SU-DHL-6 (cell line): ENCODE data around the gene MELK.

Source experiments
- EZH2phosphoT487 ChIP-seq: fragments of 200-600 bp; sonication (generic), shearing (Covaris generic); conservative IDR thresholded peaks from 2 replicates; pipeline ENCODE4 v1.6.1; 2018; ENCODE audit warnings: mild to moderate bottlenecking, antibody characterized with exemption, low read length, moderate library complexity, mixed read lengths
- TF ChIP-seq, protein P1 (sequence below): fragments of 200-600 bp; sonication (generic); IDR thresholded peaks from one replicate; pipeline ENCODE4 v1.5.1; 2017; ENCODE audit warnings: antibody characterized with exemption, mild to moderate bottlenecking, low read length, moderate library complexity; ENCODE audit not compliant: insufficient read depth, poor library complexity, severe bottlenecking

DNA sequence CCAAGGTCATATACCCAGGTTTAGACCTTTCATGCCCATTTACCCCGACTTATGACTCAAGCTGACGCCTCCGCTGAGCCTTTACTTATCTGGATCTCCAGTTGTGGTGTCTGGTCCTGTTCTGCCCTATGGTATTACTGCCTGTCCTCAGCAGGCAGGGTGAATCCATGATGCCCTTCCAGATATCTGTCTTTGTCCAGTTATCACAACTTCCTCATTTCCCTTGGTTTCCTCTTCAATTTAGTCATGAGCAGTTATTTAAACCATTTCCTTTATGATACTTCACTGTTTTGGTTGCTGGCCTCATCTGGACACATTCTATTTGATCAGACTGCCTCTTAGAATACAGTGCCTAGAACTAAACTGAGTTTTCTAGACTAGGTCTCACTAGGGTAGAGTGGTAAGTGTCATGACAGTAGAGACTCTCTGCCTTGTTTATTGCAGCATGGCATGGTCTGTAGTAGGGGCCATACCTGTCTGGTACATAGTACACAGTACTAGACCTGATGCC lies 93.3 kb downstream of the MELK start:
- TF ChIP-seq, protein P1, sequence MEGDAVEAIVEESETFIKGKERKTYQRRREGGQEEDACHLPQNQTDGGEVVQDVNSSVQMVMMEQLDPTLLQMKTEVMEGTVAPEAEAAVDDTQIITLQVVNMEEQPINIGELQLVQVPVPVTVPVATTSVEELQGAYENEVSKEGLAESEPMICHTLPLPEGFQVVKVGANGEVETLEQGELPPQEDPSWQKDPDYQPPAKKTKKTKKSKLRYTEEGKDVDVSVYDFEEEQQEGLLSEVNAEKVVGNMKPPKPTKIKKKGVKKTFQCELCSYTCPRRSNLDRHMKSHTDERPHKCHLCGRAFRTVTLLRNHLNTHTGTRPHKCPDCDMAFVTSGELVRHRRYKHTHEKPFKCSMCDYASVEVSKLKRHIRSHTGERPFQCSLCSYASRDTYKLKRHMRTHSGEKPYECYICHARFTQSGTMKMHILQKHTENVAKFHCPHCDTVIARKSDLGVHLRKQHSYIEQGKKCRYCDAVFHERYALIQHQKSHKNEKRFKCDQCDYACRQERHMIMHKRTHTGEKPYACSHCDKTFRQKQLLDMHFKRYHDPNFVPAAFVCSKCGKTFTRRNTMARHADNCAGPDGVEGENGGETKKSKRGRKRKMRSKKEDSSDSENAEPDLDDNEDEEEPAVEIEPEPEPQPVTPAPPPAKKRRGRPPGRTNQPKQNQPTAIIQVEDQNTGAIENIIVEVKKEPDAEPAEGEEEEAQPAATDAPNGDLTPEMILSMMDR: no peak
- no peak for TF ChIP-seq EZH2phosphoT487
